Smooth muscle cell (in vitro differentiated cells): ENCODE data around the gene SLC2A3. TPM values are rescaled to one million over a fixed set of nuclear protein-coding genes. Genes with fewer than 3 reads are reported as not detected.
"Not testable (repeated sequence)": the region's sequence is repeated elsewhere in the genome, so short reads cannot be mapped to it uniquely, and the experiment has no call there.

Experiments
- DNase-seq: peaks from one replicate; lab custom pipeline; 2025; ENCODE audit not compliant: unreplicated experiment; lab: John Stamatoyannopoulos, UW
- H2AFZ ChIP-seq: fragments of 200-600 bp; sonication (generic); 2 replicates; pipeline ENCODE4 v1.6.0; 2016; ENCODE audit warnings: antibody characterized with exemption, low read depth, mild to moderate bottlenecking
- H3F3A ChIP-seq: fragments of 200-600 bp; sonication (generic); 2 replicates; pipeline ENCODE4 v1.6.0; 2017; ENCODE audit warnings: antibody characterized with exemption, low read depth
- H3K27ac ChIP-seq: fragments of 200-600 bp; sonication (generic); 2 replicates; pipeline ENCODE4 v1.5.1; 2016; ENCODE audit warnings: low read depth, mild to moderate bottlenecking
- H3K27me3 ChIP-seq: fragments of 200-600 bp; sonication (generic); 2 replicates; pipeline ENCODE4 v1.6.1; 2016; ENCODE audit warnings: low read depth, mild to moderate bottlenecking
- H3K36me3 ChIP-seq: fragments of 200-600 bp; sonication (generic); 2 replicates; pipeline ENCODE4 v1.5.1; 2016; ENCODE audit warnings: low read depth
- H3K4me1 ChIP-seq: fragments of 200-600 bp; sonication (generic); 2 replicates; pipeline ENCODE4 v1.5.1; 2016; ENCODE audit warnings: low read depth
- H3K4me2 ChIP-seq: fragments of 200-600 bp; sonication (generic); 2 replicates; pipeline ENCODE4 v1.6.0; 2016; ENCODE audit warnings: mild to moderate bottlenecking
- H3K4me3 ChIP-seq: fragments of 200-600 bp; sonication (generic); 2 replicates; pipeline ENCODE4 v1.5.1; 2016; ENCODE audit warnings: mild to moderate bottlenecking
- H3K79me2 ChIP-seq: fragments of 200-600 bp; sonication (generic); 2 replicates; pipeline ENCODE4 v1.6.0; 2016; ENCODE audit warnings: low read depth, mild to moderate bottlenecking
- H3K9ac ChIP-seq: fragments of 200-600 bp; sonication (generic); 2 replicates; pipeline ENCODE4 v1.6.0; 2016; ENCODE audit warnings: low read depth
- H3K9me3 ChIP-seq: fragments of 200-600 bp; sonication (generic); replicated peaks from 2 replicates; pipeline ENCODE4 v1.5.1; 2016; ENCODE audit warnings: low read depth
- H4K20me1 ChIP-seq: fragments of 200-600 bp; sonication (generic); 2 replicates; pipeline ENCODE4 v1.6.0; 2016; ENCODE audit warnings: low read depth
- CTCF ChIP-seq: fragments of 200-600 bp; sonication (generic); IDR thresholded peaks from 2 replicates; pipeline ENCODE4 v1.5.1; 2017; ENCODE audit warnings: borderline replicate concordance, mild to moderate bottlenecking, antibody characterized with exemption; ENCODE audit not compliant: insufficient read depth, poor library complexity, severe bottlenecking
- WGBS: methylation state at CpG from one replicate; pipeline ENCODE4 v1.1.7; 2016; ENCODE audit warnings: low lambda C conversion rate; 5-methylcytosine and 5-hydroxymethylcytosine counted together
- polyA plus RNA-seq: library from polyadenylated mRNA; unstranded; fragments of >200 nt; fragmentation: Nextera tagmentation; extraction: Ambion mirVana; gene quantifications from 2 replicates; pipeline ENCODE4 v1.2.1, GENCODE V29; 2016
- total RNA-seq: library from RNA; depleted of rRNA; stranded (reverse); fragments of >200 nt; gene quantifications from 2 replicates; pipeline ENCODE4 v1.2.3, GENCODE V29; 2014

SLC2A3 gene
- total and polyA plus RNA-seq, 2 experiments from 2014 or later, result 211 to 938 TPM

DNA sequence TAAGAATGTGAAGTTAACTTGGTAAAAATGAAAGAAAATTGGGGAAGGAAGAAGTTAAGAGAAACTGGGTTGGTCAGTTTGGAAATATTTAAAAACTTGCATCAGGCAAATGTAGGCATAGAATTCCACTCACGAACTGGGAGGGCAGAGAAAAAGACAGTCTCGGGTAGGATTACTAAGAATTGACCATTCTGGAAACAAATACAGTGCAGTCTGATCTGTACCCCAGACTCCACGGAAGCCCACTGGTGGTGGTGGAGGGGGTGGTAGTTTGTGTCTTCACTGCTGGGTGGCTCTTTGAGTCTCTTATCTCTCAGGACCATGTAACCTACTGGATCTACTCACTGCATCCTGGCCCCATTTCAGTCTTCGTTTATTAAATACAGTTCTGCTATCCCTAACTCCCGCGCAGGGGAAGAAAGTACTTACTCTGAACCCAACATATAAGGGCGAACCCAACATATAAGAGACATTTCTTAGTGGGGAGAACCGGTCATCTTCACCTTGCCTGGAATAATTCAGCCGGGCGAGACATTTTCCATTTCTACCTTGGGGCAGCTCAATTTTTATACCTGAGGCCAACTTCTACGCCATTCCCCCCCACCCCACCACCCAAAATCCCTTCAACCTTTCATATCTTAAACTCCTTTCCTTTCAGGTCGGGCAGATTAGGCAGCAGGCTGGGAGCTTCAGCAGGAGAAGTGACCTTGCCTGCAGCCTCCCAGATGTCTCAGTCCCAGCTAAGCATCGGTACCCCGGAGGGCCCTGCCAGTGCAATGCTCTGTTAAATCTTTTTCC lies 1.7 kb downstream of the SLC2A3 start:
- H3K27ac ChIP-seq, result peak overlapping the region; percentile 83
- no peak for TF ChIP-seq CTCF
- H3K4me1 ChIP-seq, result peaks cover 13% of the 10 kb centered on the region
- peaks cover 50% of the 10 kb centered on the region for H3K79me2 ChIP-seq
- H3K4me3 ChIP-seq, result peak overlapping the region; percentile 80
- no peaks in the 10 kb centered on the region for H3K27me3 ChIP-seq
- no peaks in the 10 kb centered on the region for H3K36me3 ChIP-seq
- peaks cover 66% of the 10 kb centered on the region for H4K20me1 ChIP-seq
- H3K4me2 ChIP-seq, result peak overlapping the region; percentile 93
- H3K9ac ChIP-seq, result peak overlapping the region; percentile 93
- peaks cover 8% of the 10 kb centered on the region for H3F3A ChIP-seq
- H3K9me3 ChIP-seq, result no peaks in the 10 kb centered on the region
- WGBS, result 4% methylated on average over 14 of the region's 14 CpGs
- DNase-seq, result no peak
- no peak overlapping the region for H2AFZ ChIP-seq

- Histone ChIP-seq H3F3A (peaks cover 8% of the 10 kb centered on the region), H4K20me1 (peaks cover 76% of the 10 kb centered on the region), H3K27me3 (no peaks in the 10 kb centered on the region), H3K9ac (peak overlapping the region; percentile 93), H3K4me3 (peak overlapping the region; percentile 80), H3K4me1 (peaks cover 10% of the 10 kb centered on the region), H2AFZ (no peak overlapping the region), H3K36me3 (no peaks in the 10 kb centered on the region), H3K27ac (peak overlapping the region; percentile 83), H3K9me3 (no peaks in the 10 kb centered on the region), H3K79me2 (peaks cover 50% of the 10 kb centered on the region), H3K4me2 (peak overlapping the region; percentile 93)
- TF ChIP-seq CTCF, result peak; percentile 53
- WGBS, result 2% methylated on average over 7 of the region's 7 CpGs
- DNase-seq, result no peak
Measured at GRCh38 chr12:7933255-7933726, 2.7 kb downstream of the SLC2A3 start.

GRCh38 chr12:7932599-7933240 lies 3.3 kb downstream of the SLC2A3 start:
- Histone ChIP-seq H3K4me2 (peak overlapping the region; percentile 93), H3K27ac (peak overlapping the region; percentile 8), H3K4me3 (peak overlapping the region; percentile 80), H3K79me2 (peaks cover 50% of the 10 kb centered on the region), H4K20me1 (peaks cover 81% of the 10 kb centered on the region)
- DNase-seq, H3K9me3 ChIP-seq, H3K4me1 ChIP-seq, H2AFZ ChIP-seq, H3K36me3 ChIP-seq, H3K9ac ChIP-seq, H3F3A ChIP-seq, H3K27me3 ChIP-seq: not testable (repeated sequence)
- WGBS, result 74% methylated on average over 11 of the region's 11 CpGs

DNA sequence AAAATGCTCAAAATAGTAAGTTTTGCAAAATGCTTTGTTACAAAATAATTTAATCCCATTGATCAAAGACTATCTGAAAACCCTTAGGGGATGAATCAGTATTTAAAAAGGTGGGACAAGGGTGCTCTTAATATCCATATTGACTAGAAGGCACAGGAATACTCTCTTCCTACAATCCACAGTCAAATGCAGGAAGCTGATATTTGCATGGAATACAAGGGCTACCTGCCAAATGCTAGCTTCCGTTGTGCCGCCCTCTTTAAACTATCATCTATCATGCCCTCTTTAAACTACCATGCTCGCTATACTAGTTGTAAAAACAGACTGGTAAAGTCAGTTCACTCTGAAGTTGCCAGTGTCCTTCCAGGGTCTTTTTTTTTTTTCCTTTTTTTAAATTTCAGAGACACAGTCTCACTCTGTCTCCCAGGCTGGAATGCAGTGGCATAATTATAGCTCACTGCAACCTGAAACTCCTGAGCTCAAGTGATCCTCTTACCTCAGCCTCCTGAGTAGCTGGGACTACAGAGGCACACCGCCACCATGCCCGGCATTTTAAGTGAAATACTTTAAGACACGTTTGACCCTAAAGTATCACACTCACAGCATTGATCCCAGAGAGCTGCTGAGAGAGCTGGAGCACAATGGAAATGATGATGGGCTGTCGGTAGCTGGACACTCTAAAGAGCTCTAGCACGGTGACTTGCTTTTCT lies 6.7 kb downstream of the SLC2A3 start:
- H3K27ac ChIP-seq, result peak overlapping the region; percentile 71
- H3K4me3 ChIP-seq, result no peak overlapping the region
- peaks cover 95% of the 10 kb centered on the region for H4K20me1 ChIP-seq
- H3K4me2 ChIP-seq, result no peak overlapping the region
- H3K9me3 ChIP-seq, result no peaks in the 10 kb centered on the region
- peaks cover 4% of the 10 kb centered on the region for H3K4me1 ChIP-seq
- H2AFZ ChIP-seq, result no peak overlapping the region
- no peak for TF ChIP-seq CTCF
- DNase-seq, result no peak
- H3K27me3 ChIP-seq, result no peaks in the 10 kb centered on the region
- no peak overlapping the region for H3K9ac ChIP-seq
- H3K79me2 ChIP-seq, result peaks cover 33% of the 10 kb centered on the region
- 79% methylated on average over 8 of the region's 8 CpGs for WGBS
- H3K36me3 ChIP-seq, result peaks cover 21% of the 10 kb centered on the region
- H3F3A ChIP-seq, result peaks cover 25% of the 10 kb centered on the region
